BLaER1 treated with 17β-estradiol and CSF1 and Interleukin-3, amounts not matched to agents 10 nM and 100 nM (cell line): Measurements from ENCODE around the gene DOCK9.

Experiments used
- H3K27ac ChIP-seq, 11 experiments: shearing (Covaris generic); formaldehyde crosslinking; 2 replicates each; pipeline ENCODE4 v1.8.1; 2022
- H3K27me3 ChIP-seq, 11 experiments: shearing (Covaris generic); formaldehyde crosslinking; 2 replicates each; pipeline ENCODE4 v1.8.1; 2022
- H3K36me3 ChIP-seq, 11 experiments: shearing (Covaris generic); formaldehyde crosslinking; 2 replicates each; pipeline ENCODE4 v1.8.1; 2022
- H3K4me1 ChIP-seq, 10 experiments: shearing (Covaris generic); formaldehyde crosslinking; 2 replicates each; pipeline ENCODE4 v1.8.1; 2022
- H3K4me2 ChIP-seq, 11 experiments: shearing (Covaris generic); formaldehyde crosslinking; 2 replicates each; pipeline ENCODE4 v1.8.1; 2022
- H3K4me3 ChIP-seq, 10 experiments: shearing (Covaris generic); formaldehyde crosslinking; 2 replicates each; pipeline ENCODE4 v1.8.1; 2022
- H3K9ac ChIP-seq, 11 experiments: shearing (Covaris generic); formaldehyde crosslinking; 2 replicates each; pipeline ENCODE4 v1.8.1; 2022
- H3K9me3 ChIP-seq, 11 experiments: shearing (Covaris generic); formaldehyde crosslinking; replicated peaks in 1 of 11; 2 replicates each; pipeline ENCODE4 v1.8.1; 2022
- H4K20me1 ChIP-seq, 11 experiments: shearing (Covaris generic); formaldehyde crosslinking; 2 replicates each; pipeline ENCODE4 v1.8.1; 2022
- Cebpa-rat ChIP-seq, 11 experiments: shearing (Covaris generic); IDR thresholded peaks; 2 replicates each; pipeline ENCODE4 v1.8.1; 2022

Gene DOCK9

DNA sequence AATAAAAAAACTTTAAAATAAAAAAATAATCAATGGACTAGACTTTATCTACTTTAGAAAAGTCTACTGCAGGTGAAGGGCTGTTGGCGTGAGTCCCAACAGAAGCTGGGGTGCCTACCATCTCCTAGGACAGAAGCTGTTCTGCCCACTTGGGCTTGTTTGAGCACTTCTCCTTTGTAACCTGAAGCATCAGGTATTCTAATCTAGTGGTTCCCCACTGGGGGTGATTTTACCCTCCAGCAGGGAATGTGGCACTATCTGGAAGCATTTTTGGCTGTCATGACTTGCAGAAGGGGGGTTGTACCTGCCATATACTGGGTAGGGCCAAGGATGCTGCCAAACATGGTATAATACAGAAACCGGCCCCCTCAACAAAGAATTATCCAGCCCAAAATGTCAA lies 16.2 kb upstream of the DOCK9 start:
- H3K9me3 ChIP-seq: peaks cover 0 to 19% (median 13%) of the 10 kb centered on the region in 11 experiments; a peak in 13 of 22 replicates
- no peak overlapping the region for H3K4me2 ChIP-seq
- peaks cover 12 to 23% (median 18%) of the 10 kb centered on the region in 10 experiments for H3K4me1 ChIP-seq
- H3K36me3 ChIP-seq: no peaks in the 10 kb centered on the region
- peaks cover 0 to 7% (median 0%) of the 10 kb centered on the region in 11 experiments; a peak in 1 of 22 replicates for H3K27me3 ChIP-seq
- no peak for TF ChIP-seq Cebpa-rat (IDR thresholded peaks at IDR 0.05)
- H4K20me1 ChIP-seq: peaks cover 0 to 17% (median 0%) of the 10 kb centered on the region in 11 experiments; a peak in 4 of 22 replicates
- no peak overlapping the region for H3K27ac ChIP-seq
- H3K9ac ChIP-seq: no peak overlapping the region
- H3K4me3 ChIP-seq: no peak overlapping the region

DNA sequence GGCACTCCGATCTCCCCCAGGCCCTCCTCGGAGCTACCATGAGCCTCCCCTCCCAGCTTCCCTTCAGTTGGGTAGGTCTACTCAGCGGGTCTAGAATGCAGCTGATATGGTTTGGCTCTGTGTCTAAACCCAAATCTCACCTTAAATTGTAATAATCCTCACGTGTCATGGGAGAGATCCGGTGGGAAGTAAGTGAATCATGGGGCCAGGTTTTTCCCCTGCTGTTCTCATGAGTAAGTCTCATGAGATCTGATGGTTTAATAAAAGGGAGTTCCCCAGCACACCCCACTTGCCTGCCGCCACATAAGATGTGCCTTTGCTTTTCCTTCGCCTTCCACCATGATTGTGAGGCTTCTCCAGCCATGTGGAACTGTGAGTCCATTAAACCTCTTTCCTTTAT lies 14.5 kb upstream of the DOCK9 start:
- H3K9ac ChIP-seq: no peak overlapping the region
- no peak for TF ChIP-seq Cebpa-rat (IDR thresholded peaks at IDR 0.05)
- peaks cover 0 to 6% (median 5%) of the 10 kb centered on the region in 10 experiments; a peak in 11 of 20 replicates for H3K4me1 ChIP-seq
- H3K36me3 ChIP-seq: no peaks in the 10 kb centered on the region
- no peak overlapping the region for H3K4me2 ChIP-seq
- H3K27ac ChIP-seq: no peak overlapping the region
- H3K27me3 ChIP-seq: peaks cover 0 to 5% (median 0%) of the 10 kb centered on the region in 11 experiments; a peak in 1 of 22 replicates
- peaks cover 0 to 19% (median 13%) of the 10 kb centered on the region in 11 experiments; a peak in 13 of 22 replicates for H3K9me3 ChIP-seq
- peaks cover 0 to 12% (median 0%) of the 10 kb centered on the region in 11 experiments; a peak in 3 of 22 replicates for H4K20me1 ChIP-seq
- no peak overlapping the region for H3K4me3 ChIP-seq

DNA sequence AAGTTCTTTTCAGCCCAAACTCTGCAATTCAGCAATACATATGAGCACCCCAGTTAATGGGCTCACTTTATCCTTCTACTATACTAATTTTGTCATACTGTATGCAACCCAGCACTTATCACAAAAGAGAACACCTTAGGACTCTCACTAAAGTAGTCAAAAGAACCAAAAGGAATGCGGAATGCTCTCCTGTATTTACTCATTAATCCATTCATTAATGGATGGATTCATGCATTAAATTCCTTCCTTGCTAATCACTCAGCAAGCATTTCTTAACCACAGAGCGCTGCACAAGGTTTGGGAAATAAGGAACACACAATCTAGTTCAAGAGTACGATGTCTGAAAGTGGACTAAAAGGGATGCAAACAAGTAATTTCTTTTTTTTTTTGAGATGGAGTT lies 12.8 kb upstream of the DOCK9 start:
- Histone ChIP-seq H3K9ac (no peak overlapping the region), H3K27me3 (no peaks in the 10 kb centered on the region), H3K4me1 (peaks cover 0 to 6% (median 4%) of the 10 kb centered on the region in 10 experiments; a peak in 6 of 20 replicates), H3K9me3 (peaks cover 0 to 19% (median 13%) of the 10 kb centered on the region in 11 experiments; a peak in 13 of 22 replicates), H3K4me3 (no peak overlapping the region), H3K36me3 (no peaks in the 10 kb centered on the region), H3K27ac (no peak overlapping the region), H4K20me1 (peaks cover 0 to 6% (median 0%) of the 10 kb centered on the region in 11 experiments; a peak in 2 of 22 replicates), H3K4me2 (no peak overlapping the region)
- TF ChIP-seq Cebpa-rat (IDR thresholded peaks at IDR 0.05): no peak

DNA sequence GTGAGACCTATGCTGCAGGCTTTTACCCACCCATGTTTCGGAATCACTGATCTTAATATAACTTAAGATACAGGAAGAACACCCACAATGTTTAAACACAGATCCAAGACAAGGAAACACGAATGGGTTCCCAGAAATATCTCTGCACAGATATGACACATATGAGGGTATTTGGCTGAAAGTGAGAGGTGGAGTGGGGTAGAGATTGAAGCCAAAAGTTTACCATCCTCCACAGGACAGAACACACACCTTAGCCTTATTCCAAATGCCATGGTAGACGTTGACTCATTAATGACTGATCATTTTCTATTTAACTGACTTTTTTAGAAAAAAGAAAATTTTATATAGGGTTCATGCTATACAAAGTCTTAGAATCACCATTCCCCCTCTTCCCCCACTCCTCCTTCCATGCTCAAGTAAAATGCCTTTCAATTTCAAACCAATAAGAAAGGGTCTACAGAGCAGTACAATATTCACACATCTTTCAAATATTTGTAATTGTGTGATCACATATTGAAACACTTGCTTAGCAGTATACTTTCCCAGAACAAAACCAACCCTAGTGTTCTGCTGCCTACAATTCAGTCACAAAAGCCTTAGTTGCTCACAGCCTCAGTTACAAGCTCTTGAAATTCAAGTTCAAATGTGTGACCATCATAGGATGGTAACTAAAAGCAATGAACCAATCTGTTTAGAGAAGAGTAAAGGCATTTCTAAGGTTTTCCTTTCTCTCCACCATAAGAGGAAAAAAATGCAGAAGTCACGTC lies 11.8 kb upstream of the DOCK9 start:
- Histone ChIP-seq H3K27ac (no peak overlapping the region), H3K36me3 (no peaks in the 10 kb centered on the region), H3K9me3 (peaks cover 0 to 19% (median 13%) of the 10 kb centered on the region in 11 experiments; a peak in 13 of 22 replicates), H4K20me1 (peaks cover 0 to 6% (median 0%) of the 10 kb centered on the region in 11 experiments; a peak in 2 of 22 replicates), H3K4me2 (no peak overlapping the region), H3K9ac (no peak overlapping the region), H3K27me3 (no peaks in the 10 kb centered on the region), H3K4me3 (no peak overlapping the region), H3K4me1 (peaks cover 0 to 10% (median 0%) of the 10 kb centered on the region in 10 experiments; a peak in 3 of 20 replicates)
- no peak for TF ChIP-seq Cebpa-rat (IDR thresholded peaks at IDR 0.05)

DNA sequence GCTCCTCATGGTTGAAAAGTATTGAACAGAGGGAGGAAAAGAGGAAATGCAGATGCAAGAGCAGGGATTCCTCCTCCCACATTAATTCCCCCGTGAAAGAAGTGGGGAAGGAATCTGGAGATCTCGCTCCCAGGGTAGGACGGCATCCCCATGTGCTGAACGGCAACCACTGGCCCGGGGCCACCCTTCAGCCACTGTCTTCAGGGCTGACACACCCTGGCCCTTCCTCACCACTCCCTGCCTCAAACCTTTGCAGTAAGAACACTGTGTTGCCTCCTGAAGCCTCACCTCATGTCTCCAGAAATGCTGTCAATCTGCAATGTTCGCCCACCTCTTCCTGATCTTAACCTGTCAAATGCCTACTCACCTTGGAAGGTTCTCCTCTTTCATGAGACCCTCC lies 10.9 kb upstream of the DOCK9 start:
- Histone ChIP-seq H3K4me1 (peaks cover 0 to 10% (median 0%) of the 10 kb centered on the region in 10 experiments; a peak in 3 of 20 replicates), H4K20me1 (peaks cover 0 to 6% (median 0%) of the 10 kb centered on the region in 11 experiments; a peak in 2 of 22 replicates), H3K9ac (no peak overlapping the region), H3K4me3 (no peak overlapping the region), H3K36me3 (no peaks in the 10 kb centered on the region), H3K27ac (no peak overlapping the region), H3K27me3 (no peaks in the 10 kb centered on the region), H3K4me2 (peak overlapping the region in 2 of 11 experiments; percentile 5 to 40; a peak in 1 of 22 replicates), H3K9me3 (peaks cover 0 to 19% (median 13%) of the 10 kb centered on the region in 11 experiments; a peak in 13 of 22 replicates)
- no peak for TF ChIP-seq Cebpa-rat (IDR thresholded peaks at IDR 0.05)

DNA sequence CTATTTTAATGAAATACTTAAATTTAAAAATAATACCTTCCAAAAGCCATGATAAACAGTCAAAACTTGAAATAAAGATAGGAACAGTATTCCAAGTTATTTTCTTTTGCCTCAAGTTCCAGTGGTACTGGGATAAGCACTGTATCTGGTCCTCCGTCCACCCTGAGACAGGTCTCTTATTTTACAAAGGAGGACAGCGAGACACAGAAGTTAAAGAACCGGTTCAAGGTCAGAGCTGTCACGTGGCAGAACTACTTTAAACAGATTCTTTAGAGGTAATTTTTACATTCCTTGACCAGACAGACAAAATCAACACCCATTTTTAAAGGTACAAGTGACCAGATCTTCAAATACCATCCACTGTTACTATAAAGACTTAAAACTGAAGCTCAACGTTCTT lies 10.4 kb upstream of the DOCK9 start:
- H3K27ac ChIP-seq: no peak overlapping the region
- no peak for TF ChIP-seq Cebpa-rat (IDR thresholded peaks at IDR 0.05)
- no peak overlapping the region for H3K9ac ChIP-seq
- H3K4me1 ChIP-seq: peaks cover 0 to 10% (median 0%) of the 10 kb centered on the region in 10 experiments; a peak in 3 of 20 replicates
- no peak overlapping the region for H3K4me3 ChIP-seq
- H3K9me3 ChIP-seq: peaks cover 0 to 19% (median 13%) of the 10 kb centered on the region in 11 experiments; a peak in 13 of 22 replicates
- H3K27me3 ChIP-seq: no peaks in the 10 kb centered on the region
- H3K36me3 ChIP-seq: no peaks in the 10 kb centered on the region
- H3K4me2 ChIP-seq: 0 out of 22 replicates have a peak overlapping the region, but pooled peaks of 1 of the 11 experiments have one; percentile 5
- peaks cover 0 to 6% (median 0%) of the 10 kb centered on the region in 11 experiments; a peak in 2 of 22 replicates for H4K20me1 ChIP-seq

DNA sequence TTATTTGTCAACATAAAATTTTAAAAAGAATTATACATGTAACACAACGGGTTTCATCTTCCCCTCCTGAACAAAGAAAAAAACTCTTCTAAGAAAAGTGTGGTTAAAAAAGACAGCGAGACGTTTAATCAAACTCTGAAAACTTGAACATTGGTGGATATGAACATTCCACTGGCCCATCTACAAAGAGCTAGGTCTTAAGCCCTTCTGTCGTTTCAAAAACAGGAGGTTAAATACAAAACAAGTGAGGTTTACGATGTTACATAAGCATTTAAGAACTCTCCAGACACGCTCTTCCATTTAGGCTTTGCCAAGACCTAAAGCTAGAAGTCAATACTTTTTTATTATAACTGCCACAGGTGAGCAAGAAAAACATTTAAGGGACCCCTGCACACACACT lies 9.4 kb upstream of the DOCK9 start:
- Histone ChIP-seq H3K9me3 (peaks cover 0 to 19% (median 13%) of the 10 kb centered on the region in 11 experiments; a peak in 13 of 22 replicates), H4K20me1 (peaks cover 0 to 6% (median 0%) of the 10 kb centered on the region in 11 experiments; a peak in 2 of 22 replicates), H3K9ac (no peak overlapping the region), H3K36me3 (no peaks in the 10 kb centered on the region), H3K4me3 (no peak overlapping the region), H3K4me1 (peaks cover 0 to 11% (median 2%) of the 10 kb centered on the region in 10 experiments; a peak in 10 of 20 replicates), H3K27me3 (no peaks in the 10 kb centered on the region), H3K4me2 (no peak overlapping the region), H3K27ac (no peak overlapping the region)
- no peak for TF ChIP-seq Cebpa-rat (IDR thresholded peaks at IDR 0.05)

DNA sequence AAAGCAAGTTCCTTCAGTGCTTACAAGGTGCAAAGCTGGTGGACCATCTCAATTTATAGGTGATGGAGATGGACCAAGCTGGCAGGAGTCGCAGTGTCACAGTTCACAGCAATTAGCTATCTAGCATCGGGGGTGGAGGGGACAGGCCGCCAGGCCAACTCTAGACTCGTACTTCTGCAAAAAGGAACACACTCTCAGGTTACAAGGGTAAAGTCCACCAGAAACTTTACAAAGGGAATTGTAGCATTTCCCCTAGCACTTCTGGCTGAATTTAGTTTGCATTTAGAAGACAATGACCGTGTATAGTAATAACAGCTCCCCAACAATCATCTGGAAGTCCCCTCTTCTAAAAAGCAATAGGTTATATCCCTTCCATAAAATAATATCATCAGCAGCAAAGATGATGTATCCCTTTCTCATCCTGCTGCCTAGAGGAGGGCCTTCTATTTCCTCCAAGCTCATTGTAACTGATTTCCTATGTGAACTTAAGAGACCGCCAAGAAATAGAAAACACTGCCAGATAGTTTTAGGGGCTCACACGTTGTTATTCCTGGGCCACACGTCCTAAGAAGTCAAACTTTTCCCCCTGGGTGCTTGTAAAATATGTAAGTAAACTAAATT lies 8.5 kb upstream of the DOCK9 start:
- no peak overlapping the region for H3K4me2 ChIP-seq
- peaks cover 7 to 20% (median 11%) of the 10 kb centered on the region in 10 experiments for H3K4me1 ChIP-seq
- no peak overlapping the region for H3K4me3 ChIP-seq
- no peak overlapping the region for H3K27ac ChIP-seq
- no peak overlapping the region for H3K9ac ChIP-seq
- peaks cover 0 to 19% (median 13%) of the 10 kb centered on the region in 11 experiments; a peak in 13 of 22 replicates for H3K9me3 ChIP-seq
- H3K36me3 ChIP-seq: no peaks in the 10 kb centered on the region
- H3K27me3 ChIP-seq: no peaks in the 10 kb centered on the region
- no peak for TF ChIP-seq Cebpa-rat (IDR thresholded peaks at IDR 0.05)
- peaks cover 0 to 6% (median 0%) of the 10 kb centered on the region in 11 experiments; a peak in 1 of 22 replicates for H4K20me1 ChIP-seq

DNA sequence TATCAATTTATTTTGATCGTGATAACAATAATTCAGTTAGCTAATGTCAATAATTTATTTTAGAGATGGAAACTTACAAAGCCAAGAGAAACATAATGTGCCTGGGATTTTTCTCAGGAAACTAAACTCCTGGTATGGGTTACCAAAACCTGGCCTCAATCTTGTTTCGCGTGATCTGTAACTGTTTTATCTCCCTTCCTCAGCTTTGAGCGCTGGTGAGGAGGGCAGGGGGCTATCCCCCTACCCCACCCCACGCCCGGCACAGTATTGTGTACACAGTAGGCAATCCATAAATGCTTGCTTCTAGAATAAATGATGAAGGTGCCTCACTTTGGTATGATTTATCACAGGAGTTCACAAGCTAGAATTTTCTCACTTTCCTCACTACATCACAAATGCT lies 7.7 kb upstream of the DOCK9 start:
- Histone ChIP-seq H3K27ac (no peak overlapping the region), H3K27me3 (no peaks in the 10 kb centered on the region), H3K9me3 (peaks cover 0 to 13% (median 8%) of the 10 kb centered on the region in 11 experiments; a peak in 9 of 22 replicates), H3K4me2 (no peak overlapping the region), H3K4me1 (peaks cover 10 to 28% (median 18%) of the 10 kb centered on the region in 10 experiments), H3K9ac (no peak overlapping the region), H4K20me1 (peaks cover 0 to 6% (median 0%) of the 10 kb centered on the region in 11 experiments; a peak in 1 of 22 replicates), H3K36me3 (no peaks in the 10 kb centered on the region), H3K4me3 (no peak overlapping the region)
- TF ChIP-seq Cebpa-rat (IDR thresholded peaks at IDR 0.05): no peak
